H1 (cell line): Measurements from ENCODE around the gene ADNP2. TPM values are rescaled to one million over a fixed set of nuclear protein-coding genes. Genes with fewer than 3 reads are reported as not detected.

Experiments
- CTCF ChIA-PET: fragments of 300-600 bp; sonication (Branson Sonifier 250); formaldehyde crosslinking; loops from one replicate; lab custom pipeline; 2021; ENCODE audit not compliant: partially characterized antibody; lab: Charles Lee
- POLR2A ChIA-PET: fragments of 300-600 bp; sonication (Branson Sonifier 250); formaldehyde crosslinking; loops from one replicate; lab custom pipeline; 2021; ENCODE audit warnings: inconsistent platforms; ENCODE audit not compliant: partially characterized antibody; lab: Charles Lee
- DNase-seq, 2 experiments: peaks; one replicate each; pipeline versions ENCODE4 v3.0.0 to v3.0.0-alpha.2; 2010 to 2022; ENCODE audit warnings: low spot score in 2 of 2, low read depth in 1 of 2, mixed read lengths in 1 of 2
- FAIRE-seq: peaks from 2 replicates; lab custom pipeline; 2011; peaks lifted over from hg19 to GRCh38; lab: Jason Lieb, UNC
- H2AFZ ChIP-seq: 2 replicates; pipeline ENCODE4 v1.8.1; 2012; ENCODE audit warnings: low read length, inconsistent platforms
- H2AK5ac ChIP-seq: 2 replicates; pipeline ENCODE4 v1.6.1; 2013; ENCODE audit warnings: low read depth, low read length
- H2BK120ac ChIP-seq: replicated peaks from 2 replicates; pipeline ENCODE3; 2013; ENCODE audit warnings: low read depth, low read length, inconsistent platforms
- H2BK12ac ChIP-seq: 2 replicates; pipeline ENCODE4 v1.6.1; 2013; ENCODE audit warnings: low read depth, low read length
- H2BK15ac ChIP-seq: 2 replicates; pipeline ENCODE4 v1.6.1; 2013; ENCODE audit warnings: low read length
- H2BK20ac ChIP-seq: 2 replicates; pipeline ENCODE4 v1.6.1; 2013; ENCODE audit warnings: low read length
- H2BK5ac ChIP-seq: 2 replicates; pipeline ENCODE4 v1.6.1; 2013; ENCODE audit warnings: low read depth, low read length
- H3K14ac ChIP-seq: 2 replicates; pipeline ENCODE4 v1.6.1; 2013; ENCODE audit warnings: inconsistent platforms; ENCODE audit not compliant: insufficient read length
- H3K18ac ChIP-seq: 2 replicates; pipeline ENCODE4 v1.6.1; 2013; ENCODE audit warnings: low read length; ENCODE audit errors: extremely low read depth
- H3K23ac ChIP-seq: 2 replicates; pipeline ENCODE4 v1.6.1; 2013; ENCODE audit warnings: inconsistent platforms; ENCODE audit not compliant: insufficient read length
- H3K23me2 ChIP-seq: 2 replicates; pipeline ENCODE4 v1.6.1; 2013; ENCODE audit warnings: low read depth, low read length
- H3K27ac ChIP-seq: 2 replicates; pipeline ENCODE4 v1.6.1; 2011; ENCODE audit warnings: low read depth, low read length, inconsistent platforms
- H3K27me3 ChIP-seq, 4 experiments: replicated peaks in 1 of 4; 1 replicate in 1 of 4; 2 replicates in 3 of 4; pipeline versions ENCODE4 v1.6.1 to v1.8.1; 2011 to 2013; ENCODE audit warnings: low read length in 3 of 4, mild to moderate bottlenecking in 3 of 4, inconsistent platforms in 2 of 4, mixed read lengths in 2 of 4, moderate library complexity in 1 of 4; ENCODE audit not compliant: control insufficient read depth in 3 of 4, insufficient read depth in 3 of 4; ENCODE audit errors: extremely low read depth in 1 of 4
- H3K36me3 ChIP-seq, 4 experiments: 2 replicates each; pipeline versions ENCODE4 v1.6.1 to v1.8.1; 2011 to 2013; ENCODE audit warnings: mild to moderate bottlenecking in 4 of 4, low read length in 3 of 4, moderate library complexity in 2 of 4, control low read depth in 1 of 4, inconsistent platforms in 1 of 4; ENCODE audit not compliant: insufficient read depth in 4 of 4, control insufficient read depth in 2 of 4
- H3K4ac ChIP-seq: replicated peaks from 2 replicates; pipeline ENCODE3; 2013; ENCODE audit warnings: low read length, low read depth, mixed read lengths, inconsistent platforms; ENCODE audit not compliant: insufficient read length
- H3K4me1 ChIP-seq, 4 experiments: replicated peaks in 1 of 4; 1 replicate in 1 of 4; 2 replicates in 3 of 4; pipeline versions ENCODE4 v1.6.1 to v1.8.1; 2011 to 2013; ENCODE audit warnings: low read length in 3 of 4, inconsistent platforms in 2 of 4, mixed read lengths in 1 of 4; ENCODE audit not compliant: insufficient read depth in 4 of 4, control insufficient read depth in 3 of 4
- H3K4me2 ChIP-seq, 2 experiments: 2 replicates each; pipeline versions ENCODE4 v1.6.1 to v1.8.1; 2011 to 2013; ENCODE audit warnings: low read depth in 2 of 2, low read length in 2 of 2, control low read depth in 1 of 2, inconsistent platforms in 1 of 2, mild to moderate bottlenecking in 1 of 2; ENCODE audit not compliant: insufficient read depth in 1 of 2
- H3K4me3 ChIP-seq, 4 experiments: fragments of 200-600, 300-600 bp in 1 of 4; sonication (generic), shearing (Covaris generic), sonication (Bioruptor Twin) in 1 of 4; 2 replicates each; pipeline versions ENCODE4 v1.5.1 to v1.8.1; 2011 to 2016; ENCODE audit warnings: low read length in 4 of 4, low read depth in 3 of 4, control low read depth in 2 of 4, inconsistent platforms in 2 of 4, mild to moderate bottlenecking in 2 of 4, mixed read lengths in 1 of 4, moderate library complexity in 1 of 4; ENCODE audit not compliant: insufficient read depth in 2 of 4; ENCODE audit errors: extremely low read depth in 1 of 4
- H3K56ac ChIP-seq: replicated peaks from 2 replicates; pipeline ENCODE3; 2013; ENCODE audit warnings: low read depth, mild to moderate bottlenecking, mixed read lengths, low read length, inconsistent platforms; ENCODE audit not compliant: insufficient read length
- H3K79me1 ChIP-seq: 2 replicates; pipeline ENCODE4 v1.6.1; 2013; ENCODE audit warnings: low read depth, low read length, control low read depth
- H3K79me2 ChIP-seq, 2 experiments: 2 replicates each; pipeline versions ENCODE4 v1.6.1 to v1.8.1; 2012 to 2013; ENCODE audit warnings: low read length in 2 of 2, mild to moderate bottlenecking in 2 of 2, inconsistent platforms in 1 of 2; ENCODE audit not compliant: insufficient read depth in 2 of 2, control insufficient read depth in 1 of 2
- H3K9ac ChIP-seq, 4 experiments: replicated peaks in 1 of 4; 1 replicate in 1 of 4; 2 replicates in 3 of 4; pipeline versions ENCODE4 v1.6.1 to v1.8.1; 2011 to 2013; ENCODE audit warnings: low read depth in 3 of 4, low read length in 3 of 4, control low read depth in 2 of 4, mild to moderate bottlenecking in 2 of 4, moderate library complexity in 2 of 4, inconsistent platforms in 1 of 4; ENCODE audit errors: extremely low read depth in 1 of 4
- H3K9me3 ChIP-seq, 2 experiments: 2 replicates each; pipeline versions ENCODE4 v1.6.1 to v1.8.1; 2012 to 2013; ENCODE audit warnings: mild to moderate bottlenecking in 2 of 2, moderate library complexity in 2 of 2, control low read depth in 1 of 2, inconsistent platforms in 1 of 2, low read depth in 1 of 2, low read length in 1 of 2, mixed read lengths in 1 of 2; ENCODE audit not compliant: insufficient read depth in 2 of 2
- H4K20me1 ChIP-seq, 2 experiments: replicated peaks in 1 of 2; 2 replicates each; pipeline versions ENCODE3 to v1.8.1; 2011 to 2013; ENCODE audit warnings: inconsistent platforms in 2 of 2, low read length in 2 of 2, mild to moderate bottlenecking in 1 of 2; ENCODE audit not compliant: insufficient read depth in 2 of 2, control insufficient read depth in 1 of 2
- H4K5ac ChIP-seq: 2 replicates; pipeline ENCODE4 v1.6.1; 2013; ENCODE audit warnings: low read length, low read depth, mixed read lengths, inconsistent platforms; ENCODE audit not compliant: insufficient read length
- H4K8ac ChIP-seq: 2 replicates; pipeline ENCODE4 v1.8.0; 2013; ENCODE audit warnings: mild to moderate bottlenecking, moderate library complexity, low read length, inconsistent platforms; ENCODE audit not compliant: insufficient read depth; ENCODE audit errors: extremely low read depth
- H4K91ac ChIP-seq: replicated peaks from 2 replicates; pipeline ENCODE3; 2013; ENCODE audit warnings: low read length, mixed read lengths, inconsistent platforms; ENCODE audit not compliant: insufficient read length
- MAX ChIP-seq: IDR thresholded peaks from 2 replicates; pipeline ENCODE4 v1.6.1; 2012; ENCODE audit warnings: inconsistent platforms
- POLR2A ChIP-seq, 2 experiments: IDR thresholded peaks; 1 replicate in 1 of 2; 2 replicates in 1 of 2; pipeline ENCODE4 v1.6.1; 2011; ENCODE audit warnings: low read depth in 2 of 2, low read length in 2 of 2, mild to moderate bottlenecking in 2 of 2; ENCODE audit errors: control extremely low read depth in 1 of 2
- WGBS, 2 experiments: shearing (Covaris generic) in 1 of 2; methylation state at CpG; one replicate each; pipeline versions ENCODE4 v1.1.6 to v1.1.7; 2013 to 2015; ENCODE audit warnings: low lambda C conversion rate in 2 of 2, mixed read lengths in 2 of 2, inconsistent platforms in 1 of 2, low coverage in 1 of 2, missing lambda C conversion rate in 1 of 2; ENCODE audit not compliant: insufficient replicate concordance in 2 of 2, insufficient coverage in 1 of 2, insufficient read length in 1 of 2; ENCODE audit errors: extremely low coverage in 1 of 2, missing lambda C conversion rate in 1 of 2; 5-methylcytosine and 5-hydroxymethylcytosine counted together
- polyA plus RNA-seq, 7 experiments: library from polyadenylated mRNA; depleted of rRNA in 3 of 7; stranded (reverse) in 5 of 7; unstranded in 2 of 7; fragments of >200 nt in 5 of 7; fragments of 200-250 nt in 2 of 7; gene quantifications; 1 replicate in 5 of 7; 2 replicates in 1 of 7; 4 replicates in 1 of 7; pipeline versions ENCODE4 v1.2.1 to v1.2.3, GENCODE V29; 2011 to 2013; ENCODE audit warnings: missing spikeins in 2 of 7, mixed read lengths in 2 of 7
- total RNA-seq: library from RNA; stranded (reverse); fragmentation: NEBNext Ultra II Directional; extraction: Animal tissue kit (Norgen Biotek cat#: 25700); gene quantifications from 2 replicates; pipeline ENCODE4 v1.2.1, GENCODE V29; 2021

ADNP2 gene
- total and polyA plus RNA-seq, 2 of the 8 experiments (the other 6 are each of a cell fraction or from before 2014, with no cell fraction given): 25.1 to 61.6 TPM

DNA sequence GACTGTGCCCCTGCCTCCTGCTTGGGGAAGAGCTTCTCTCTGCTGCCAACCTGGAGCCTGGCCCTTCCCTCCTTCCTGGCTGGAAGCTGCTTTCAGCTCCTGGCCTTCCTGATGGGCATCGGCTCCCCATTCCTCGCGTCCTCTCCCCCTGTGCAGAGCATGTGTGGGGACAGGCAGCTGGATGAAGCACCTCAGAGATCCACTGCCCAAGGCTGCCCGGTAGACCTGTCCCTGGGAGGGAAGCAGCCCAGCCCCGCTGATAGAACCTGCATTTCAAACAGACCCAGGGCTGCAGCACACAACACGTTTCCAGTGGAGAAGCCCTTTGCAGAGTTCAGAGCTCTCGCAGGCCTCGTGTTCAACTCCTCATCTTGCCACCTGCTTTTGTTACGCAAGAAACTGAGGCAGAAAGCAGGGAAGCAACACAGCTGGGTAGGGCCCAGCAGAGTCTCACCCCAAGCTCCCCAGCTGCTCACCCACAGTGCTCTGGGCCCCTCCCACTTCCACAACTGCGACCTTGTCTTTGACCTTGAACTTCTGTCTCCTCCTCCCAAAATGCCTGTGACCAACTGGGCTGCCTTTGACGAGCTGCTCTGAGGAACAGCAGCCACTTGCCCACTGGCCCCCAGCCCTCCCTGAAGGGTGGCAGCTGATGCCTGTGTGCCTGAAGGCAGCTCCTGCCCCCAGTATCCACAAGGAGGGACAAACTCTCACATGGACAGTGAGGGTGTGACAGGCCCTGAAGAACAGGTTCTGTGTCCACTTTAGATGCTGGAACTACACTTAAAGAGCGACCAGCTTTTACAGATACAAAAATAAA lies 72.8 kb downstream of the ADNP2 start:
- Histone ChIP-seq H4K5ac (no peak overlapping the region), H3K56ac (no peak overlapping the region), H3K79me2 (no peaks in the 10 kb centered on the region), H3K27me3 (no peaks in the 10 kb centered on the region), H3K9me3 (peaks cover 0 to 2% of the 10 kb centered on the region in 2 experiments; a peak in 2 of 4 replicates), H2BK15ac (no peak overlapping the region), H3K18ac (no peak overlapping the region), H3K9ac (0 out of 7 replicates have a peak overlapping the region, but pooled peaks of 1 of the 4 experiments have one; percentile 21), H3K14ac (no peak overlapping the region), H4K20me1 (peaks cover 0 to 20% of the 10 kb centered on the region in 2 experiments), H3K4me1 (peaks cover 0 to 10% (median 3%) of the 10 kb centered on the region in 4 experiments; a peak in 5 of 7 replicates)
- CTCF ChIA-PET: interaction anchor here (0.6 to 4.2 kb wide), 11 partner anchors 11 to 270 kb away, joined by 3 to 27 read pairs (median 4); partner anchors contain the start of gene PARD6G
- 85% methylated on average over 12 of the region's 12 CpGs; no CpG with 5 or more reads in 1 of the 2 experiments for WGBS, 2 experiments
- FAIRE-seq (no peak), DNase-seq (no peak)
- no peak for TF ChIP-seq MAX
- no peak for TF ChIP-seq POLR2A (IDR thresholded peaks at IDR 0.05; ENCODE audit: control extremely low read depth in 1 of 2, low read depth in 2 of 2, low read length in 2 of 2)
- TF ChIP-seq, all 59 proteins: peak for 0
- H2BK5ac ChIP-seq: 0 out of 2 replicates have a peak overlapping the region, but pooled peaks have one; percentile 49
- no peak overlapping the region for H4K91ac ChIP-seq
- POLR2A ChIA-PET: interaction anchor here (2.1 kb wide), 1 partner anchor 15 kb away, joined by 6 read pairs; no protein-coding TSS in a partner anchor
- H3K23me2 ChIP-seq: no peaks in the 10 kb centered on the region; the same call in 1 of the 2 replicates
- no peak overlapping the region for H3K27ac ChIP-seq
- H3K79me1 ChIP-seq: peaks cover 12% of the 10 kb centered on the region
- H2BK20ac ChIP-seq: no peak overlapping the region
- no peak overlapping the region for H2BK120ac ChIP-seq
- H3K4me2 ChIP-seq: no peak overlapping the region
- H3K4ac ChIP-seq: no peak overlapping the region
- H3K36me3 ChIP-seq: no peaks in the 10 kb centered on the region
- H3K23ac ChIP-seq: no peak overlapping the region
- no peak overlapping the region; the same call in 1 of the 2 replicates for H4K8ac ChIP-seq
- H2BK12ac ChIP-seq: no peak overlapping the region
- no peak overlapping the region for H3K4me3 ChIP-seq
- H2AK5ac ChIP-seq: no peak overlapping the region
- H2AFZ ChIP-seq: no peak overlapping the region
